ENCODE data around the gene IL10RA. TPM values are rescaled to one million over a fixed set of nuclear protein-coding genes. Genes with fewer than 3 reads are reported as not detected.

The IL10RA gene
- total and polyA plus RNA-seq, 9 of the 15 experiments (the other 6 are each of a cell fraction or from before 2014, with no cell fraction given): 0.17 to 17.3 (median 2.9) TPM

DNA sequence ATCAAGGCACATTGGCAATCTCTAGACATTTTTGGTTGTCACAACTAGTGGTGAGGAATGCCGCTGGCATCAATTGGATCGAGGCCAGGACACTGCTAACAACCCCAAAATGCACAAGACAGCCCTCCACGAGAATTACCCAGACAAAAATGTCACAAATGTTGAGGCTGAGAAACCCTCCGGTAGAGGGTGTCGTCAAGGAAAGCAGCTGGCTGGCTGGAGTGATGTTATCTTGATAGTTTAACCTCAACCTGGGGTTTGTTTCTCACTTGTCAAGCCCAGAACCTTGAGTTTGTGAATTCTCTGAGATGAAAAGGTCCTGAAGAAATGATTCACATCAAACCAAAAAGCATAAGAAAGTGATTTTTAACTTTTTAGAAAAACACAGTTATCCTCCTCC is 35.9 kb upstream of the IL10RA start (continued):
- TF ChIP-seq, protein P1, sequence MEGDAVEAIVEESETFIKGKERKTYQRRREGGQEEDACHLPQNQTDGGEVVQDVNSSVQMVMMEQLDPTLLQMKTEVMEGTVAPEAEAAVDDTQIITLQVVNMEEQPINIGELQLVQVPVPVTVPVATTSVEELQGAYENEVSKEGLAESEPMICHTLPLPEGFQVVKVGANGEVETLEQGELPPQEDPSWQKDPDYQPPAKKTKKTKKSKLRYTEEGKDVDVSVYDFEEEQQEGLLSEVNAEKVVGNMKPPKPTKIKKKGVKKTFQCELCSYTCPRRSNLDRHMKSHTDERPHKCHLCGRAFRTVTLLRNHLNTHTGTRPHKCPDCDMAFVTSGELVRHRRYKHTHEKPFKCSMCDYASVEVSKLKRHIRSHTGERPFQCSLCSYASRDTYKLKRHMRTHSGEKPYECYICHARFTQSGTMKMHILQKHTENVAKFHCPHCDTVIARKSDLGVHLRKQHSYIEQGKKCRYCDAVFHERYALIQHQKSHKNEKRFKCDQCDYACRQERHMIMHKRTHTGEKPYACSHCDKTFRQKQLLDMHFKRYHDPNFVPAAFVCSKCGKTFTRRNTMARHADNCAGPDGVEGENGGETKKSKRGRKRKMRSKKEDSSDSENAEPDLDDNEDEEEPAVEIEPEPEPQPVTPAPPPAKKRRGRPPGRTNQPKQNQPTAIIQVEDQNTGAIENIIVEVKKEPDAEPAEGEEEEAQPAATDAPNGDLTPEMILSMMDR (IDR thresholded peaks at IDR 0.05 in 2 of 3, conservative IDR thresholded peaks at IDR 0.05 in 1 of 3; ENCODE audit: insufficient read depth in 2 of 3, low read depth in 1 of 3, low read length in 3 of 3): peak; percentile 56 to 67 (median 61)
- TF ChIP-seq, protein P2, sequence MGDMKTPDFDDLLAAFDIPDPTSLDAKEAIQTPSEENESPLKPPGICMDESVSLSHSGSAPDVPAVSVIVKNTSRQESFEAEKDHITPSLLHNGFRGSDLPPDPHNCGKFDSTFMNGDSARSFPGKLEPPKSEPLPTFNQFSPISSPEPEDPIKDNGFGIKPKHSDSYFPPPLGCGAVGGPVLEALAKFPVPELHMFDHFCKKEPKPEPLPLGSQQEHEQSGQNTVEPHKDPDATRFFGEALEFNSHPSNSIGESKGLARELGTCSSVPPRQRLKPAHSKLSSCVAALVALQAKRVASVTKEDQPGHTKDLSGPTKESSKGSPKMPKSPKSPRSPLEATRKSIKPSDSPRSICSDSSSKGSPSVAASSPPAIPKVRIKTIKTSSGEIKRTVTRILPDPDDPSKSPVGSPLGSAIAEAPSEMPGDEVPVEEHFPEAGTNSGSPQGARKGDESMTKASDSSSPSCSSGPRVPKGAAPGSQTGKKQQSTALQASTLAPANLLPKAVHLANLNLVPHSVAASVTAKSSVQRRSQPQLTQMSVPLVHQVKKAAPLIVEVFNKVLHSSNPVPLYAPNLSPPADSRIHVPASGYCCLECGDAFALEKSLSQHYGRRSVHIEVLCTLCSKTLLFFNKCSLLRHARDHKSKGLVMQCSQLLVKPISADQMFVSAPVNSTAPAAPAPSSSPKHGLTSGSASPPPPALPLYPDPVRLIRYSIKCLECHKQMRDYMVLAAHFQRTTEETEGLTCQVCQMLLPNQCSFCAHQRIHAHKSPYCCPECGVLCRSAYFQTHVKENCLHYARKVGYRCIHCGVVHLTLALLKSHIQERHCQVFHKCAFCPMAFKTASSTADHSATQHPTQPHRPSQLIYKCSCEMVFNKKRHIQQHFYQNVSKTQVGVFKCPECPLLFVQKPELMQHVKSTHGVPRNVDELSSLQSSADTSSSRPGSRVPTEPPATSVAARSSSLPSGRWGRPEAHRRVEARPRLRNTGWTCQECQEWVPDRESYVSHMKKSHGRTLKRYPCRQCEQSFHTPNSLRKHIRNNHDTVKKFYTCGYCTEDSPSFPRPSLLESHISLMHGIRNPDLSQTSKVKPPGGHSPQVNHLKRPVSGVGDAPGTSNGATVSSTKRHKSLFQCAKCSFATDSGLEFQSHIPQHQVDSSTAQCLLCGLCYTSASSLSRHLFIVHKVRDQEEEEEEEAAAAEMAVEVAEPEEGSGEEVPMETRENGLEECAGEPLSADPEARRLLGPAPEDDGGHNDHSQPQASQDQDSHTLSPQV (IDR thresholded peaks at IDR 0.05): peak; percentile 56; the same call in 1 of the 2 replicates
- TF ChIP-seq TSC22D4 (tag; IDR thresholded peaks at IDR 0.05) (no peak), CC2D1A (IDR thresholded peaks at IDR 0.05) (0 out of 2 replicates have a peak, but pooled peaks have one; percentile 48), EP300 (IDR thresholded peaks at IDR 0.05; ENCODE audit: low read length) (0 out of 2 replicates have a peak, but pooled peaks have one; percentile 21), HEY1 (CRISPR knock-in tag; IDR thresholded peaks at IDR 0.05; ENCODE audit: borderline replicate concordance) (no peak), CCAR2 (IDR thresholded peaks at IDR 0.05; ENCODE audit: low read depth, low read length) (no peak), SMARCA4 (IDR thresholded peaks at IDR 0.05) (peak; percentile 33; the same call in 1 of the 2 replicates), BACH1 (tag; IDR thresholded peaks at IDR 0.05) (0 out of 2 replicates have a peak, but pooled peaks have one; percentile 38), GATAD2A (IDR thresholded peaks at IDR 0.05) (0 out of 2 replicates have a peak, but pooled peaks have one; percentile 16)
- TF ChIP-seq, protein P3, sequence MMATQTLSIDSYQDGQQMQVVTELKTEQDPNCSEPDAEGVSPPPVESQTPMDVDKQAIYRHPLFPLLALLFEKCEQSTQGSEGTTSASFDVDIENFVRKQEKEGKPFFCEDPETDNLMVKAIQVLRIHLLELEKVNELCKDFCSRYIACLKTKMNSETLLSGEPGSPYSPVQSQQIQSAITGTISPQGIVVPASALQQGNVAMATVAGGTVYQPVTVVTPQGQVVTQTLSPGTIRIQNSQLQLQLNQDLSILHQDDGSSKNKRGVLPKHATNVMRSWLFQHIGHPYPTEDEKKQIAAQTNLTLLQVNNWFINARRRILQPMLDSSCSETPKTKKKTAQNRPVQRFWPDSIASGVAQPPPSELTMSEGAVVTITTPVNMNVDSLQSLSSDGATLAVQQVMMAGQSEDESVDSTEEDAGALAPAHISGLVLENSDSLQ (IDR thresholded peaks at IDR 0.05): 0 out of 2 replicates have a peak, but pooled peaks have one; percentile 7
- TF ChIP-seq, protein P4, sequence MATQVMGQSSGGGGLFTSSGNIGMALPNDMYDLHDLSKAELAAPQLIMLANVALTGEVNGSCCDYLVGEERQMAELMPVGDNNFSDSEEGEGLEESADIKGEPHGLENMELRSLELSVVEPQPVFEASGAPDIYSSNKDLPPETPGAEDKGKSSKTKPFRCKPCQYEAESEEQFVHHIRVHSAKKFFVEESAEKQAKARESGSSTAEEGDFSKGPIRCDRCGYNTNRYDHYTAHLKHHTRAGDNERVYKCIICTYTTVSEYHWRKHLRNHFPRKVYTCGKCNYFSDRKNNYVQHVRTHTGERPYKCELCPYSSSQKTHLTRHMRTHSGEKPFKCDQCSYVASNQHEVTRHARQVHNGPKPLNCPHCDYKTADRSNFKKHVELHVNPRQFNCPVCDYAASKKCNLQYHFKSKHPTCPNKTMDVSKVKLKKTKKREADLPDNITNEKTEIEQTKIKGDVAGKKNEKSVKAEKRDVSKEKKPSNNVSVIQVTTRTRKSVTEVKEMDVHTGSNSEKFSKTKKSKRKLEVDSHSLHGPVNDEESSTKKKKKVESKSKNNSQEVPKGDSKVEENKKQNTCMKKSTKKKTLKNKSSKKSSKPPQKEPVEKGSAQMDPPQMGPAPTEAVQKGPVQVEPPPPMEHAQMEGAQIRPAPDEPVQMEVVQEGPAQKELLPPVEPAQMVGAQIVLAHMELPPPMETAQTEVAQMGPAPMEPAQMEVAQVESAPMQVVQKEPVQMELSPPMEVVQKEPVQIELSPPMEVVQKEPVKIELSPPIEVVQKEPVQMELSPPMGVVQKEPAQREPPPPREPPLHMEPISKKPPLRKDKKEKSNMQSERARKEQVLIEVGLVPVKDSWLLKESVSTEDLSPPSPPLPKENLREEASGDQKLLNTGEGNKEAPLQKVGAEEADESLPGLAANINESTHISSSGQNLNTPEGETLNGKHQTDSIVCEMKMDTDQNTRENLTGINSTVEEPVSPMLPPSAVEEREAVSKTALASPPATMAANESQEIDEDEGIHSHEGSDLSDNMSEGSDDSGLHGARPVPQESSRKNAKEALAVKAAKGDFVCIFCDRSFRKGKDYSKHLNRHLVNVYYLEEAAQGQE (IDR thresholded peaks at IDR 0.05; ENCODE audit: borderline replicate concordance): peak; percentile 69; the same call in 1 of the 2 replicates
- TF ChIP-seq, protein P4 (CRISPR knock-in tag; IDR thresholded peaks at IDR 0.05; ENCODE audit: low read depth): no peak
